IMR-90 (cell line): ENCODE results near the gene YPEL5. TPM values are rescaled to one million over a fixed set of nuclear protein-coding genes. Genes with fewer than 3 reads are reported as not detected.

Experiments used
- ATAC-seq: fragments of 200-7000 bp; cut with Tn5 transposase; 2 replicates; pipeline ENCODE4 v1.9.1; 2020; ENCODE audit warnings: low read depth, mild to moderate bottlenecking, moderate library complexity
- BruUV-seq: library from RNA; stranded (reverse); fragments of 400-500 nt; replicated peaks from 2 replicates; lab custom pipeline; 2021; lab: Mats Ljungman, UMichigan
- CTCF ChIA-PET: fragments of 300-600 bp; formaldehyde crosslinking; extraction: SDS; loops from one replicate; lab custom pipeline; 2021; ENCODE audit warnings: antibody characterized with exemption; lab: Yijun Ruan, JAX
- POLR2A ChIA-PET: fragments of 300-600 bp; sonication (Branson Sonifier 250); formaldehyde crosslinking; loops from one replicate; lab custom pipeline; 2022; ENCODE audit warnings: antibody characterized with exemption; ENCODE audit not compliant: unreplicated experiment; lab: Charles Lee
- DNase-seq: peaks from one replicate; pipeline ENCODE4 v3.0.0; 2013
- H2AFZ ChIP-seq: replicated peaks from 2 replicates; pipeline ENCODE3; 2013; ENCODE audit warnings: low read length, mild to moderate bottlenecking; ENCODE audit not compliant: poor library complexity
- H2AK5ac ChIP-seq: 2 replicates; pipeline ENCODE4 v1.6.1; 2013; ENCODE audit warnings: low read depth, low read length, inconsistent platforms
- H2AK9ac ChIP-seq: replicated peaks from 2 replicates; pipeline ENCODE3; 2013; ENCODE audit warnings: mild to moderate bottlenecking, low read depth, low read length, moderate library complexity; ENCODE audit not compliant: poor library complexity
- H2BK120ac ChIP-seq: 2 replicates; pipeline ENCODE4 v1.6.1; 2013; ENCODE audit warnings: low read depth, low read length, inconsistent platforms
- H2BK15ac ChIP-seq: 3 replicates; pipeline ENCODE4 v1.6.1; 2013; ENCODE audit warnings: low read depth, low read length, inconsistent platforms
- H2BK20ac ChIP-seq: 2 replicates; pipeline ENCODE4 v1.6.1; 2013; ENCODE audit warnings: low read depth, mild to moderate bottlenecking, inconsistent platforms, low read length, moderate library complexity
- H2BK5ac ChIP-seq: 2 replicates; pipeline ENCODE4 v1.6.1; 2013; ENCODE audit warnings: mild to moderate bottlenecking, low read depth, low read length, inconsistent platforms; ENCODE audit not compliant: poor library complexity, severe bottlenecking
- H3K14ac ChIP-seq: replicated peaks from 2 replicates; pipeline ENCODE4 v1.6.1; 2013; ENCODE audit warnings: low read depth, low read length, inconsistent platforms
- H3K18ac ChIP-seq: 2 replicates; pipeline ENCODE4 v1.6.1; 2013; ENCODE audit warnings: low read depth, low read length, control low read depth
- H3K23ac ChIP-seq: 2 replicates; pipeline ENCODE4 v1.6.1; 2013; ENCODE audit warnings: low read depth, low read length, inconsistent platforms
- H3K27ac ChIP-seq: 2 replicates; pipeline ENCODE4 v1.5.1; 2013; ENCODE audit warnings: mild to moderate bottlenecking, control low read depth, low read length; ENCODE audit not compliant: insufficient read depth
- H3K27me3 ChIP-seq: 2 replicates; pipeline ENCODE4 v1.6.1; 2013; ENCODE audit warnings: low read length; ENCODE audit not compliant: control insufficient read depth, insufficient read depth
- H3K36me3 ChIP-seq: 2 replicates; pipeline ENCODE4 v1.6.1; 2013; ENCODE audit warnings: low read length, mixed read lengths; ENCODE audit not compliant: control insufficient read depth, insufficient read depth
- H3K4ac ChIP-seq: 2 replicates; pipeline ENCODE4 v1.6.1; 2013; ENCODE audit warnings: low read depth, low read length, inconsistent platforms
- H3K4me1 ChIP-seq: 2 replicates; pipeline ENCODE4 v1.6.1; 2013; ENCODE audit warnings: low read length, mixed read lengths; ENCODE audit not compliant: control insufficient read depth, insufficient read depth
- H3K4me2 ChIP-seq: 2 replicates; pipeline ENCODE4 v1.6.1; 2013; ENCODE audit warnings: low read depth, mild to moderate bottlenecking, control low read depth, low read length, moderate library complexity
- H3K4me3 ChIP-seq: 2 replicates; pipeline ENCODE4 v1.5.1; 2013; ENCODE audit warnings: low read depth, mild to moderate bottlenecking, control low read depth, low read length, moderate library complexity; ENCODE audit not compliant: insufficient read depth
- H3K56ac ChIP-seq: 2 replicates; pipeline ENCODE4 v1.6.1; 2013; ENCODE audit warnings: low read length, inconsistent platforms; ENCODE audit not compliant: insufficient read depth; ENCODE audit errors: extremely low read depth
- H3K79me1 ChIP-seq, 2 experiments: 2 replicates each; pipeline ENCODE4 v1.6.1; 2013; ENCODE audit warnings: low read length in 2 of 2, inconsistent platforms in 1 of 2, low read depth in 1 of 2
- H3K9ac ChIP-seq: 2 replicates; pipeline ENCODE4 v1.6.1; 2013; ENCODE audit warnings: low read depth, low read length, control low read depth
- H3K9me1 ChIP-seq: 2 replicates; pipeline ENCODE4 v1.6.1; 2013; ENCODE audit warnings: low read length, inconsistent platforms; ENCODE audit not compliant: insufficient read depth
- H3K9me3 ChIP-seq: 2 replicates; pipeline ENCODE4 v1.6.1; 2013; ENCODE audit warnings: low read length; ENCODE audit not compliant: control insufficient read depth, insufficient read depth
- H4K20me1 ChIP-seq: 2 replicates; pipeline ENCODE4 v1.6.1; 2013; ENCODE audit warnings: low read length, inconsistent platforms; ENCODE audit not compliant: insufficient read depth
- H4K5ac ChIP-seq: 2 replicates; pipeline ENCODE4 v1.6.1; 2013; ENCODE audit warnings: mild to moderate bottlenecking, low read depth, low read length, control low read depth
- H4K8ac ChIP-seq, 2 experiments: 2 replicates each; pipeline ENCODE4 v1.6.1; 2013; ENCODE audit warnings: low read depth in 2 of 2, low read length in 2 of 2, control low read depth in 1 of 2, inconsistent platforms in 1 of 2
- H4K91ac ChIP-seq: 2 replicates; pipeline ENCODE4 v1.6.1; 2013; ENCODE audit warnings: low read depth, low read length, inconsistent platforms; ENCODE audit not compliant: insufficient read depth
- BHLHE40 ChIP-seq: fragments of 150-350 bp; IDR thresholded peaks from 2 replicates; pipeline ENCODE4 v1.6.1; 2016; ENCODE audit warnings: mild to moderate bottlenecking, low read depth, low read length
- CEBPB ChIP-seq: IDR thresholded peaks from 2 replicates; pipeline ENCODE4 v1.6.1; 2012; ENCODE audit warnings: low read depth, low read length, improper control_type of control experiment
- CHD1 ChIP-seq: IDR thresholded peaks from 2 replicates; pipeline ENCODE4 v1.6.1; 2012; ENCODE audit warnings: low read depth, low read length, improper control_type of control experiment
- FOS ChIP-seq: fragments of 150-350 bp; IDR thresholded peaks from 2 replicates; pipeline ENCODE4 v1.6.1; 2016; ENCODE audit warnings: low read depth, low read length
- MAFK ChIP-seq: IDR thresholded peaks from 2 replicates; pipeline ENCODE4 v1.6.1; 2012; ENCODE audit warnings: low read depth, low read length, improper control_type of control experiment
- MAZ ChIP-seq: IDR thresholded peaks from 2 replicates; pipeline ENCODE4 v1.6.1; 2012; ENCODE audit warnings: low read depth, mild to moderate bottlenecking, low read length, improper control_type of control experiment, moderate library complexity, borderline replicate concordance
- MXI1 ChIP-seq: IDR thresholded peaks from 2 replicates; pipeline ENCODE4 v1.6.1; 2012; ENCODE audit warnings: low read depth, mild to moderate bottlenecking, low read length, moderate library complexity, borderline replicate concordance
- NFE2L2 ChIP-seq: fragments of 150-350 bp; IDR thresholded peaks from 2 replicates; pipeline ENCODE4 v1.6.1; 2016; ENCODE audit warnings: low read depth, mild to moderate bottlenecking, low read length
- POLR2A ChIP-seq: IDR thresholded peaks from 2 replicates; pipeline ENCODE4 v1.6.1; 2012; ENCODE audit warnings: mild to moderate bottlenecking, low read depth, low read length
- RAD21 ChIP-seq: IDR thresholded peaks from 2 replicates; pipeline ENCODE4 v1.6.1; 2012; ENCODE audit warnings: low read length, improper control_type of control experiment
- RCOR1 ChIP-seq: IDR thresholded peaks from 2 replicates; pipeline ENCODE4 v1.6.1; 2012; ENCODE audit warnings: mild to moderate bottlenecking, low read length, improper control_type of control experiment; ENCODE audit not compliant: insufficient replicate concordance
- RFX5 ChIP-seq: IDR thresholded peaks from 2 replicates; pipeline ENCODE4 v1.8.0; 2012; ENCODE audit warnings: low read depth, mild to moderate bottlenecking, low read length, moderate library complexity
- SMC3 ChIP-seq: fragments of 150-350 bp; IDR thresholded peaks from 2 replicates; pipeline ENCODE4 v1.6.1; 2016; ENCODE audit warnings: low read depth, mild to moderate bottlenecking, antibody characterized with exemption, low read length, moderate library complexity
- WGBS, 2 experiments: methylation state at CpG; one replicate each; pipeline versions ENCODE4 v1.1.5 to v1.1.7; 2013; ENCODE audit warnings: missing lambda C conversion rate in 2 of 2; ENCODE audit not compliant: insufficient read length in 1 of 2; ENCODE audit errors: extremely low coverage in 2 of 2; 5-methylcytosine and 5-hydroxymethylcytosine counted together
- dilution Hi-C: fragments of 300-500 bp; cut with HindIII; formaldehyde crosslinking; loops from one replicate; pipeline ENCODE4 v1.14.3; 2018; ENCODE audit warnings: low sequenced_read_pairs; ENCODE audit not compliant: unreplicated experiment
- in situ Hi-C: fragments of 300-500 bp; cut with MboI; formaldehyde crosslinking; loops from 3 replicates; pipeline ENCODE4 v1.14.3; 2019; ENCODE audit warnings: low sequenced_read_pairs, inconsistent platforms, mixed read lengths
- intact Hi-C: fragments of 100-400 bp; cut with micrococcal nuclease; formaldehyde crosslinking; loops from 2 replicates; pipeline ENCODE4 v1.10.0; 2022
- polyA plus RNA-seq, 3 experiments: library from polyadenylated mRNA; depleted of rRNA; stranded (reverse); fragments of >200 nt; gene quantifications; 2 replicates each; pipeline ENCODE4 v1.2.3, GENCODE V29; 2012; ENCODE audit warnings: low replicate concordance in 1 of 3
- total RNA-seq: library from RNA; depleted of rRNA; stranded (reverse); fragments of >200 nt; gene quantifications from 2 replicates; pipeline ENCODE4 v1.2.3, GENCODE V29; 2012
- TF ChIP-seq, protein P1 (sequence below): fragments of 150-350 bp; IDR thresholded peaks from 2 replicates; pipeline ENCODE4 v1.6.1; 2016; ENCODE audit warnings: low read depth, mild to moderate bottlenecking, low read length, moderate library complexity, borderline replicate concordance
- TF ChIP-seq, protein P2 (sequence below): conservative IDR thresholded peaks from 2 replicates; pipeline ENCODE4 v1.5.1; 2012; ENCODE audit warnings: mild to moderate bottlenecking, low read depth, low read length, improper control_type of control experiment
- TF ChIP-seq, protein P3 (sequence below): fragments of 150-350 bp; IDR thresholded peaks from 2 replicates; pipeline ENCODE4 v1.6.1; 2017; ENCODE audit warnings: mild to moderate bottlenecking, antibody characterized with exemption, low read length, low read depth

The YPEL5 gene
- total and polyA plus RNA-seq, 2 of the 4 experiments (the other 2 are of a cell fraction), result 40.7 to 62.6 TPM

DNA sequence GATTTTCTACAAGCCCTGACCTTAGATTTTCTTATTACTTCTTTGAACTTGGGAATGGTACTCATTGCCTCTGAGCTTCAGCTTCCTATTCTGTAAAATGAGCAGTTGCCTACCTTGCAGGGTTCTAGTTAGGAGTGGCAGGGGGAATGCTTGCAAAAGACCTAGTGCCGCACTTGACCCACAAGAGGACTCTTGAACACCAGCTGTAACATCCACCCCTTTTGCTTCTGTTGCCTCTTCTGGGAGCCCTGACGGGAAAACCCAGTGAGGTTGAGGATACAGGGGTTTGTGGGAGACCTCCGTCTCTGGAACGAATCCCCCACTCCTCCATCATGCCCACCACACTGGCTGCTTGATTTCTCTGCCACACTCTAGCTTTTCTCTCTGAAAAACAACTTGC is 57.5 kb downstream of the YPEL5 start:
- H3K27me3 ChIP-seq, result 0 out of 2 replicates have a peak, but pooled peaks cover 3% of the 10 kb centered on the region
- H3K4me3 ChIP-seq, result no peak overlapping the region
- no peak overlapping the region for H2AK9ac ChIP-seq
- no peak overlapping the region for H3K4ac ChIP-seq
- H2AK5ac ChIP-seq, result no peak overlapping the region
- H2BK15ac ChIP-seq, result no peak overlapping the region
- no peak overlapping the region for H3K18ac ChIP-seq
- H2BK20ac ChIP-seq, result no peak overlapping the region; the same call in 1 of the 2 replicates
- no peaks in the 10 kb centered on the region for H3K79me1 ChIP-seq
- ChIA-PET CTCF (interaction anchor here (0.9 to 1.3 kb wide), 2 partner anchors 507 to 508 kb away, joined by 3 to 6 read pairs; no protein-coding TSS in a partner anchor), POLR2A (no interaction called here)
- H3K9me3 ChIP-seq, result no peaks in the 10 kb centered on the region
- H2BK120ac ChIP-seq, result no peak overlapping the region
- H3K14ac ChIP-seq, result no peak overlapping the region
- intact Hi-C loops (no loop called here), in situ Hi-C loops (loop anchor here (25.0 kb wide), 1 partner anchor 658 kb away; no protein-coding TSS in a partner anchor), dilution Hi-C loops (no loop called here)
- WGBS, 2 experiments, result no CpG with 5 or more reads among the region's 4 CpGs
- no TSS peak for BruUV-seq
- no peak for TF ChIP-seq CHD1
- no peak for TF ChIP-seq MXI1
- TF ChIP-seq, protein P1, sequence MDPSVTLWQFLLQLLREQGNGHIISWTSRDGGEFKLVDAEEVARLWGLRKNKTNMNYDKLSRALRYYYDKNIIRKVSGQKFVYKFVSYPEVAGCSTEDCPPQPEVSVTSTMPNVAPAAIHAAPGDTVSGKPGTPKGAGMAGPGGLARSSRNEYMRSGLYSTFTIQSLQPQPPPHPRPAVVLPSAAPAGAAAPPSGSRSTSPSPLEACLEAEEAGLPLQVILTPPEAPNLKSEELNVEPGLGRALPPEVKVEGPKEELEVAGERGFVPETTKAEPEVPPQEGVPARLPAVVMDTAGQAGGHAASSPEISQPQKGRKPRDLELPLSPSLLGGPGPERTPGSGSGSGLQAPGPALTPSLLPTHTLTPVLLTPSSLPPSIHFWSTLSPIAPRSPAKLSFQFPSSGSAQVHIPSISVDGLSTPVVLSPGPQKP, result no peak
- no peak for TF ChIP-seq RAD21
- TF ChIP-seq MAZ, result no peak
- no peak for TF ChIP-seq RCOR1
- TF ChIP-seq NFE2L2, result no peak
- TF ChIP-seq FOS, result no peak
- no peak for TF ChIP-seq POLR2A
- no peak for TF ChIP-seq SMC3
- TF ChIP-seq BHLHE40, result no peak
- no peak for TF ChIP-seq MAFK
- TF ChIP-seq, protein P2, sequence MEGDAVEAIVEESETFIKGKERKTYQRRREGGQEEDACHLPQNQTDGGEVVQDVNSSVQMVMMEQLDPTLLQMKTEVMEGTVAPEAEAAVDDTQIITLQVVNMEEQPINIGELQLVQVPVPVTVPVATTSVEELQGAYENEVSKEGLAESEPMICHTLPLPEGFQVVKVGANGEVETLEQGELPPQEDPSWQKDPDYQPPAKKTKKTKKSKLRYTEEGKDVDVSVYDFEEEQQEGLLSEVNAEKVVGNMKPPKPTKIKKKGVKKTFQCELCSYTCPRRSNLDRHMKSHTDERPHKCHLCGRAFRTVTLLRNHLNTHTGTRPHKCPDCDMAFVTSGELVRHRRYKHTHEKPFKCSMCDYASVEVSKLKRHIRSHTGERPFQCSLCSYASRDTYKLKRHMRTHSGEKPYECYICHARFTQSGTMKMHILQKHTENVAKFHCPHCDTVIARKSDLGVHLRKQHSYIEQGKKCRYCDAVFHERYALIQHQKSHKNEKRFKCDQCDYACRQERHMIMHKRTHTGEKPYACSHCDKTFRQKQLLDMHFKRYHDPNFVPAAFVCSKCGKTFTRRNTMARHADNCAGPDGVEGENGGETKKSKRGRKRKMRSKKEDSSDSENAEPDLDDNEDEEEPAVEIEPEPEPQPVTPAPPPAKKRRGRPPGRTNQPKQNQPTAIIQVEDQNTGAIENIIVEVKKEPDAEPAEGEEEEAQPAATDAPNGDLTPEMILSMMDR, result no peak
- TF ChIP-seq, protein P3, sequence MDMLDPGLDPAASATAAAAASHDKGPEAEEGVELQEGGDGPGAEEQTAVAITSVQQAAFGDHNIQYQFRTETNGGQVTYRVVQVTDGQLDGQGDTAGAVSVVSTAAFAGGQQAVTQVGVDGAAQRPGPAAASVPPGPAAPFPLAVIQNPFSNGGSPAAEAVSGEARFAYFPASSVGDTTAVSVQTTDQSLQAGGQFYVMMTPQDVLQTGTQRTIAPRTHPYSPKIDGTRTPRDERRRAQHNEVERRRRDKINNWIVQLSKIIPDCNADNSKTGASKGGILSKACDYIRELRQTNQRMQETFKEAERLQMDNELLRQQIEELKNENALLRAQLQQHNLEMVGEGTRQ, result no peak
- TF ChIP-seq RFX5, result no peak
- TF ChIP-seq CEBPB, result no peak
- no peaks in the 10 kb centered on the region for H3K36me3 ChIP-seq
- no peak overlapping the region for H4K5ac ChIP-seq
- no peak overlapping the region for H3K9ac ChIP-seq
- no peak overlapping the region for H2BK5ac ChIP-seq
- no peak overlapping the region for H3K27ac ChIP-seq
- no peak overlapping the region for H2AFZ ChIP-seq
- H3K9me1 ChIP-seq, result no peaks in the 10 kb centered on the region
- ATAC-seq, result no peak
- no peak overlapping the region for H3K56ac ChIP-seq
- DNase-seq, result no peak
- no peaks in the 10 kb centered on the region for H4K20me1 ChIP-seq
- H3K4me2 ChIP-seq, result no peak overlapping the region
- H4K91ac ChIP-seq, result no peak overlapping the region
- H3K23ac ChIP-seq, result no peak overlapping the region
- H4K8ac ChIP-seq, result no peak overlapping the region
- peaks cover 2% of the 10 kb centered on the region; the same call in 1 of the 2 replicates for H3K4me1 ChIP-seq
